Measurements from ENCODE around the gene NRG2.

GRCh38 chr5:139903450-139903794 is 139.7 kb downstream of the NRG2 start:
- TF ChIP-seq CTCF (IDR thresholded peaks at IDR 0.05) (no peak), JUNB (IDR thresholded peaks at IDR 0.05) (no peak), JUN (IDR thresholded peaks at IDR 0.05) (no peak), MAZ (IDR thresholded peaks at IDR 0.05; ENCODE audit: borderline replicate concordance, low read depth, low read length) (no peak), ESRRA (IDR thresholded peaks at IDR 0.05; ENCODE audit: borderline replicate concordance, low read length) (no peak), HOXB5 (CRISPR knock-in tag; IDR thresholded peaks at IDR 0.05) (no peak), POLR2A (IDR thresholded peaks at IDR 0.05; ENCODE audit: low read length) (no peak), HOXA7 (CRISPR knock-in tag; IDR thresholded peaks at IDR 0.05) (no peak), BCL3 (IDR thresholded peaks at IDR 0.05) (no peak), EP300 (IDR thresholded peaks at IDR 0.05) (no peak), HMGXB4 (CRISPR knock-in tag; IDR thresholded peaks at IDR 0.05; ENCODE audit: borderline replicate concordance) (no peak), RAD21 (conservative IDR thresholded peaks at IDR 0.05 in 1 of 2, IDR thresholded peaks at IDR 0.05 in 1 of 2) (no peak)

Measured in A549 (cell line).